Measurements from ENCODE around the gene GSK3A.
"Not testable (repeated sequence)": the region's sequence is repeated elsewhere in the genome, so short reads cannot be mapped to it uniquely, and the experiment has no call there.

GSK3A gene

GRCh38 chr19:42267644-42268141 lies 25.3 kb upstream of the GSK3A start:
- DNase-seq: no peak

- not testable (repeated sequence) for DNase-seq
These were observed 24.7 kb upstream of the GSK3A start for GRCh38 chr19:42266928-42267603.

DNA sequence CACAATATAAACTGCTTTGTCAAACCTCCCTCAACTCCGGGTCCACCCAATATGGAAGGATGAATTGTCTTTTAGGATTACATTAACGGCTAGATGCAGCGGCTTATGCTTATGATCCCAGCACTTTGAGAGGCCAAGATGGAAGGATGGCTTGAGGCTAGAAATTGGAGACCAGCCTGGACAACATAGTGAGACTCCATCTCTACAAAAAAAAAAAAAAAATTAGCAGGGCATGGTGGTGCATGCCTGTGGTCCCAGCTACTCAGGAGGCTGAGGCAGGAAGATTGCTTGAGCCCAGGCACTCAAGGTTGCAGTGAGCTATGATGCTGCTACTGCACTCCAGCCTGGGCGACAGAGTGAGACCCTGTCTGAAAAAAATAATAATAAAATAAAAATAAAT lies 23.7 kb upstream of the GSK3A start:
- DNase-seq: not testable (repeated sequence)

GRCh38 chr19:42261763-42262162 lies 19.4 kb upstream of the GSK3A start:
- no peak for DNase-seq

GRCh38 chr19:42257842-42258241 lies 15.4 kb upstream of the GSK3A start:
- DNase-seq: not testable (repeated sequence)

- no peak for DNase-seq
These were observed 13.7 kb upstream of the GSK3A start for GRCh38 chr19:42255766-42256745.

DNA sequence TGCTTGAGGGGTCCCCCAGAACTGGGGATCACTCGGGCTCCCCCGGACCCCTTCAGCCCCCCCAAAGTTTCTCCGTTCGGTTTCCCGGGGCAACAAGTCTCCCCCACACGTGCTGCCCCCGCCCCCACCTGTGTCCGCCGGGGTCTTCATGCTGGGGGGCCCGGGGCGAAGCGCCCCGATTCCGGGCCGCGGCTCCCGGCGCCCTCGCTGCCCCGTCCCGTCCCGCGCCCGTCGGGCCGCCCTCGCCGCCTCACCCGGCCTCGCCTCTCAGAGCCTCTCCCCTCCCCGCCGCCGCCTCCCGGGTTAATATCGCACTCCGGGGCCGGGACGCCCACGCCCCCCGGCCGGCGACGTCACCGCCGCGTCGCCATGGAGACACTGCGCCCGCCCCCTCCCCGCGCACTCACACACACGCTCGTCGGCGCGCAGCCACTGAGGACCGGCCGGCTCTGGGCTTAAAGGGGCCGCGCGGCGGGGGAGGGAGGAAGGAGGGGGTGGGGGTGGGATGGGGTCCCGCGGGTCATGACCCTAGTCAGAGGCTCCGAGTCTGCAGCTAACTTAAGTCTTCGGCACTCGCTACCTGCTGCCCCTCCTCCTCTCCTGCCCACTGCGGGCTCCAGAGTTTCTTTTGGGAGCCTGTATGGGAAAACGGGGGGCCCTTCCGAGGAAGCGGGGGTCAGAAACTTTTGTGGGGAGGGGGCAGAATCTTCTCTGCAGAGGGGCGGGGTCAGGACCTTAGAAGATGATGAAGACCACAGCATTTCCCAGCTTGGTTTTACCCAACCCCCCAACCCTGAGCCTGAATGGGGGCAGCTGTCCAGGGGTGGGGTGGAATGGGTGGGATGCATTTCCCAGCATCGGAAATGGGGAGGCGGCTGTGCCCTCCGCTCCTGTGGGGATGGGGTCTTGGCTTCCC lies 12.7 kb upstream of the GSK3A start, which contains the start of gene ERF:
ERF (minus strand) TSS at position 279 of the 916 bp plus-strand sequence; CDS start at position 150, 129 bp downstream.
- peak; percentile 94 for DNase-seq

DNA sequence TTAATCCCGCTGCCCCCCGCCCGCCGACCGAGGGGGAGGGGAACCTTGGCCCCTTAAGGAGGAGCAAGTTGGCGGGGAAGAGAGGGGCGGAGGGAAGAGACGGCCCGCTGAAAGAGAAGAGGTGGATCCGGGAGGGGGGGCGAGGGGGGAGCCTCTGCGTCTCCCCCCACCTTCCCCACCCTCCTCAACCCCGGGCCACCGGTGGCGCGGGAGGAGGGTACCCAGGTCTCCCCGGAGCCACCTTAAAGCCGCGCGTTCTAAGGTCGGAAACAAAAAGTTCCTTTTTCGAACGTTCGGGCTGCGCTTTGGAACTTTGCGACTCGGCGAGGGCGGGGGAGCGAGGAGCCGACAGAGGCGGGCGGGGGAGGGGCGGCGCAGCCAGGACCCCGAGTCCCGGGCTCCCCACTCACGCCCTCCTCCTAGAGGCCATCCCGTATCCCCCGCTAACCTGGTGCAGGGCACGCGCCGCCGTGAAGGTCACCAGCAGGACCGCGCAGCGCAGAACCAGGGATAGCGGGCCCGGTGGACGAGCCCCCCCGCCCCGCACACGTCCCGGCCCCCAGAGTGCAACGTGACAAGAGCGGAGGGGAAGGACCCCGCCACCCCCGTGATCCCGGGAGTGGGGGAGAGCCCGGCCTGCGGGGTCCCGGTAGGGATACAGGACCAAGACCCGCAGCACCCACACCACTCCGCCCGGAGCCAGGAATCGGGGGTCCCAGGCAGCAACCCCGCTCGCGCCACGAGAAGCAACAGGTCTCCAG lies 11.9 kb upstream of the GSK3A start:
- peak; percentile 74 for DNase-seq

DNA sequence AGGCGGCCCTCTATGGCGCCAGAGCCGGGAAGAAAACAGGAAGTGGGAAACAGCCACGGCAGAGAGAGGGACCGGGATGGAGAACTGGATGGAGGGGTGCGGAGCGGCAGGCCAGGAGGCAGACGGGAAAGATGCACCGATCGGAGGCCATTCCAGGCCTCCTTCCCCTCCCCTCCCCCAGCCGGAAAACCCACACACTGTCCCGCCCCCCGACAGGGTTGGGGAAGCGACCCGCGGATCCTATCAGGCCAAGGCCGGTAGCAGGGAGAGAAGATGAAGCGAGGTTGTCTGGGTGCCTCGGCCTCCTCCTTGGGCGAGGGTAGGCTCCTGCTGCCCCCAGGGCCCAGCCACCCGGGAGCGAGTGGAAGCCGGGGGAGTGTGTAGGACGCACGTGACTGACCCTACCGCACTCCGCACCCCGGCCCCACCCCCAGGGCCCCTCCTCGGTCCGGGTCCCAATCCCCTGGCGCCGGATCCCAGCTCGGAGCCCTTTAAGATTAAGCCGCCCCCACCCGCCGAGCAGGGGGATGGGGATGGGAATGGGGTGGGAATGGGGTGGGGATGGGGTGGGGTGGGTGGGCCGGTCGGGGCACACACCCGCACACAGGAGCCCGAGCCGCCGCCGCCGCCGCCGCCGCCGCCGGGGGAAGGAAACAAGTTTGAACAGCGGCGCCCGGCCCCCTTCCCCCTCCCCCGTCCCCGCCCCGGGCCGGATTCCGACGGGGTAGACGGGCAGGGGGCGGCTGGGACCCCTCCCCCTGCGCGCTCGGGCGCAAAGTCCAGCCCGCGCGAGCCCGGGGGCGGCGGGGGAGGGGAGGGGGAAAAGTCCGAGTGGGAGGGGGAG lies 11.1 kb upstream of the GSK3A start:
- DNase-seq: peak; percentile 53

DNA sequence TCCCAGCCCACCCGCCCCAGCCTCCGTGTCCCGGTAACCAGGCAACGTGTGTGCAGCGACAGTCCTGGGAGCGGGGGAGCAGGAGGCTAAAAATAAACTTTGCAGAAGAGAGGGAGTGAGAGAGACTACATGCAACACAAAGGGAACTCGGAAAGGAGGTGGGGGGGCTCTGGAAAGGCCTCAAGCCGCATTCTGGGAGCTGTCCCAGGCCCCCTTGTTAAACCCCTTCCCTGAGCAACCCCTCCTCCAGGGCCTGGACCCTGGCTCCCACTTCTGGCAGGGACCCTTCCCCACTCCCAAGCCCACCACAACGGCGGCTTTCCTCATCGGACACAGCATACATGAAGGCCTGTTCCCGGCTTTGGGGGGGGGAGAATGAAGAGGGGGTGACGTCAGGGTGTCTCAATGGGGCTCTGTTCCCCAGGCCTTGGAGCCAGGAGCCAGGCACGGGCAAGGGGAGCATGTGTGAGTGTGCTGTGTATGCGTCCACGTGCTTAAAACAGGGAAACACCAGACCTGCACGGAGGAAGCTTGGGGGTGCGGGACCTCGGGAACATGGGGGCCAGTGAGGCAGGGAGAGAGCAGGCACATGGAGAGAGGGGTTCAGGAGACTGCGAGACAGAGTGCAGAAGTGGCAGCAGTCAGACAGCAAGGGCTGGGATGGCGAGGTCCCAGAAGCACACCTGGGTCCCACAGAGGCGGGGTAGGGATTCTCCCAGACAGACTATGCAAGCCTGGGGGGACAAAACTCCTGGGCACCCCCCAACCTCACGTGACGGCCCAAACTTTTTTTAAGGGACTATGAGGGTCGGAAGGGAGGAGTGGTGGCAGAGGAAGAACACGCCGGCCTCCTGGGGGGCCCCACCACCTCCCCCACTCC lies 10.2 kb upstream of the GSK3A start:
- DNase-seq: no peak

DNA sequence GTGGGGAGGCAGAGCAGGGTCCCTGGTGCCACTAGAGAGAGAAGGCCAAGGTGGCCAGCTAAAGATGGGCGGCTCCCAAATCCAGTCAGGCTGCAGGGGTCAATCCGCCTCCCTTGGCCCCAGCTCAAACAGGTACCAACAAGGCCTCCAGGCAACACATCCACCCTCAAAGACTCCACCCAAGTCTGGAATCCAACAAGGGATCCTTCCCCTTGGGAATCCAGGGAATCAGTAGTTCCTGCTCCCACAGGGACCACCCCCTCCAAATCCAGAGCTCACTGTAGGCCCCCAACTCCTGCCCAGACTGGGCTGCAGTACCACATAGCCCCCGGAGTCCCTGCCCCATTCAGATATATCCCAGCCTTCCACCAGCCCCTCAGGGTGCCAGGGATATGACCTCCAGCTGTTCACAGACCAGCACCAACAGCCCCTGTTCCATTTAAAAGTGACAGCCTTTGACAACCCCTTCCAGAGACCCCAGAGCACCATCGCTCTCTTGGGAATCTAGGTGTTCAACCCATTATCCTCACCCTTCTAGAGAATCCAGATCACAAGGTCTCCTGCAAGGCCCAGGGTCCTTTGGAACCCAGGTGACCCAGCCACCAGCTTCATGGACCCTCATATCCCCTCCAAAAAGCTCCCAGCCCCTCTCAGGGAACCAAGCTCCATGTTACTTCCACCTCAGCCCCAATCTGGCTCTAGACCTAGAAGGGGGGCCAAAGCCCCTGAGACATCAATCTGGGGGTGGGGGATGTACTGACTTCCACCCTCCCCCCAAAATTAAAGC lies 9.4 kb upstream of the GSK3A start:
- no peak for DNase-seq

DNA sequence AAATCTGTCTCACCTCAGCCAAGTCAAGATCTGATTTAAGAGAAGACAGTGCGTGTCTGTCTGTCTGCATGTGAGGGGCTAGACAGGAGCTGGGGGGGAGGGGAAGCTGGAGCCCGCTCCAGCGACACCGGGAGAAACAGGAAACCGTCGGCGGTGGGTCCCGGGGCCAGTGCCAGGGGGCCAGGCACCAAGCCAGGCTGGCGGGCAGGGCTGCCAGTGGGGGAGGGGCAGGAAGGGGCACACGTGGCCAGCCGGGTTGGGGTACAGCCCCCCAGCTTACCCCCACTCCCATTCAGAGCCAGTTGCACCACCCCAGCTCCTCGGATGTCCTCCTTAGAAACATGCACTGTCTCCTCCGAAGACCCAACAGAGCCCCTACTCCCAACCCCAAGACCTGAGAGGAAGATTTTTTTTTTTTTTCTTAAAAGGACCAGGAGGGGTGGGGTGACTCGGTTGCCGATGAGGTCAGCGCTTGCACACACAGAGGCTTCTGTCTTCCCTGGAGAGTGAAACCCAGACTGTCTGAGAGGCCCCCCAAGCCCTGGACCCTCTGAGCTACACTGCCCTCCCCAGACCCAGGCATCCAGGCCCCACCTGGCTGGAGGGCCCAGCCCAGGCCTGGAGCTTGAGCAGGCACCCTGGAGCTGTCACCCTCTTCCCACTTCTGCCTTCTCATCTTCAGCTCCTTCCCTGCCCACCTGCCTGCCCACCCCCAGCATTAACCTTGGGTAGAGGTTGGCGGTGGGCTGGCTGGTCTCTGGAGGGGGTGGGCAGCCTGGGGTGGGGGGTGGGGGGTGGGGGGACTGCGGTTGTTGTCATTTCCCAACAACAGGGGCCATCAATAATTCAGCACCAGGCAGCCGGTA lies 8.5 kb upstream of the GSK3A start:
- DNase-seq: no peak

DNA sequence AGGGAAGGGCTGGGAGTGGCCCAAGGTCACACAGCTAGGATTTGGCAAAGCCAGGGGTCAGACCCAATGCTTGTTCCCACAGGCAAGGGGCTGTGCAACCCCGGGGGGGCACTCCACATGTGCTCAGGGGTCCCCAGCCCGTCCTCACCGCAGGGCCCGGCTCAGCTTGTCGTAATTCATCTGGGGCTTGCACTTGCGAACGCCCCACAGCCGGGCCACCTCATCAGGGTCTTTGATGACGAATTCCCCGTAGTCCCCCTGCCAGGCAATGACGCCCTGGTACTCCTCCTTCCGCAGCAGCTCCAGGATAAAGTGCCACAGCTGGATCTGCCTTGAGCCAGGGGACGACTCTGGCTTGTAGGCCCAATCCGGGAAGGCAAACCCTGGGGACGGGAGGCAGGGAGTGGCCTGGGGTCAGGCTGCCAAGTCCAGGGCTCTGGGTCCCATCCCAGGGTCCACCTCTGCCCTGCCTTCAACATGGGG lies 7.8 kb upstream of the GSK3A start:
- no peak for DNase-seq

GRCh38 chr19:42249769-42250168 lies 7.4 kb upstream of the GSK3A start:
- DNase-seq: no peak

DNA sequence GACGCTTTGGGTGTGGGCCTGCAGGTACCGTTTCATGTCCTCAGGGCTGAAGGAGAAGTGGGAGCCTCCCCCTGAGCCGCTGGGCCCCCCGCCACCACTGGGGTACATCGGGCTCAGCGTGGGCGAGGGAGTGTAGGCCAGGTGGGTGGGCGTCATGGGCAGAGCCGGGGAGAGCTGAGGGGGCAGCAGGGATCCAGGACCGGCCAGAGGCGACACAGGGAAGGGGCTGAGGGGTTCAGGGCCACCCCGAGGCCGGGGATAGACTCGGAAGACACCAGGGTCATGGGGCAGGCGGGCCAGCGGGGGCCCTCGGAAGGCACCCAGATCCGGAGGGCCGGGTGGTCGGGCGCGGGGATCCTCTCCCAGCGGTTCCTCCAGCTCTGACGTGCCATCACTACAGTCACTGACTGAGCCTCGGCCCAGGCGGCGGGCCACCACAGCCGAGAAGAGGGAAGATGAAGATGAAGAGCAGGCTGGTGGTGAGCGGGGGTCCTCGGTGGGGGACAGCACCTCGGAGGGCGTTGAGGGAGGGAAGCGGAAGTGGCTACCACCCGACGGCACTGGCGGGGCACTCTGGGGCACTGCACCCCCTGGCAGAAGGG lies 6.8 kb upstream of the GSK3A start:
- no peak for DNase-seq

DNA sequence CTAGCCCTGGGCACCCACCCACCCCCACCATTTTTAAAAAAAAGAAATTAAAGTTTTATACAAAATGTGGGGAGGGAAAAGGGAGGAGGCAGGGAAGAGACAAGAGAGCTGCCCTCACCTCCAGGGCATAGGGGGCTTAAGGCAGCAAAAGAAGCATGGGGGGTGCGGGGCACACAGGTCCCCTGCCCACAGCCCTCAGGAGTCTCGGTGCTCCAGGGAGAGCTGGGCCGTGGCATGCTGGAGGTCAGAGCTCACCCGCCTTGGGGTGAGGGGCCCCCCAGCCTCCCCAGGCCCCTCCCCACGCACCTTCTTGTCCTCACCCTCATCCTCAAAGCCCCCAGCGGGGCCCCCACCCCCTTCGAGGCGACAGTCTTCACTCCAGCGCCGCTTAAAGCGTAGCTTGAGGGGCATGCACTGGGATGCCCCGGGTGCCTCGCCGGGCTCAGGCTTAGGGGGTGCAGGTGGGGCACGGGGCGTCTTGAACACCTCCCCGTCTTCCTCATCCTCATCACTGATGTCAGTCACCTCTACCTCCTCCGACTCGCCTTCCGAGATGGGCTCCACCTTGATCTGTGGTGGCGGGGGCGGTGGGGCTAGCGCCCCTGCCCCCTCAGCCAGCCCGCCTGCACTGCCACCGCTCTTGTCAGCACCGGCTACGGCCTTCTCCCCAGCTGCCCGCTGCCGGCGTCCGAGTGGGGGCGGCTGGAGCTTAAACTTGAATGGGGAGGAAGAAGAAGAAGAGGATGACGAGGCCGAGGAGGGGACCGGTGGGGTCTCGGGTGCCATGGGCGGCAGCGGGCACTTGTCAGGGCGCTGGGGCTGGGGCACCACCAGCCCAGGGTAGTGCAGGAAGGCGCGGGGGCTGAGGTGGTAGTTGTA lies 6.1 kb upstream of the GSK3A start:
- peak; percentile 23 for DNase-seq

Measured in CD4-positive, alpha-beta T cell treated with Interleukin-15 for 1 hour (primary cell).